GM19351 (cell line): ENCODE measurements around the gene CEP41.

Experiments used
- ATAC-seq: cut with Tn5 transposase; IDR thresholded peaks from one replicate; pipeline ENCODE4 v1.9.1; 2021; ENCODE audit warnings: mild to moderate bottlenecking, moderate library complexity; ENCODE audit not compliant: unreplicated experiment

CEP41 gene

DNA sequence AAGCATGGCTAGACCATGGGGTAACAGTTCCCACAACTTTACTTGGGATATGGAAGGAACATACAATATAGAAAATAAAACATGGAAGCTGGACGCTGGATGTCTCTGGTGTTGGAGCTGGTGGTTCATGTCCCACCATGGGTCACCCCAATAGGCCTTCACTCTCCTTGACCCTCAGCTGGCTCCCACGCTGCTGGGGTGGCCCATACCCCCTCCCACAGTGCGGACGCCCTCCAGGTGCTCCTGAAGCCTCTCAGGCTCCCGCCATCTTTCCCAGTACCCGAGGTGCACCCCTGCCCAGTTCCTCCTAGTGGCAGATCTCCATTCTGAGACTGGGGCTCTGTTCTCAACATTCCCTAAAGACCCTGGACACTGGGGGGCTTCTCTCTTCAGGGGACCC, 66.3 kb downstream of the CEP41 start:
- ATAC-seq: no peak

GRCh38 chr7:130372402-130373165, 68.2 kb downstream of the CEP41 start:
- no peak for ATAC-seq

GRCh38 chr7:130371046-130371445, 69.8 kb downstream of the CEP41 start:
- ATAC-seq: no peak

DNA sequence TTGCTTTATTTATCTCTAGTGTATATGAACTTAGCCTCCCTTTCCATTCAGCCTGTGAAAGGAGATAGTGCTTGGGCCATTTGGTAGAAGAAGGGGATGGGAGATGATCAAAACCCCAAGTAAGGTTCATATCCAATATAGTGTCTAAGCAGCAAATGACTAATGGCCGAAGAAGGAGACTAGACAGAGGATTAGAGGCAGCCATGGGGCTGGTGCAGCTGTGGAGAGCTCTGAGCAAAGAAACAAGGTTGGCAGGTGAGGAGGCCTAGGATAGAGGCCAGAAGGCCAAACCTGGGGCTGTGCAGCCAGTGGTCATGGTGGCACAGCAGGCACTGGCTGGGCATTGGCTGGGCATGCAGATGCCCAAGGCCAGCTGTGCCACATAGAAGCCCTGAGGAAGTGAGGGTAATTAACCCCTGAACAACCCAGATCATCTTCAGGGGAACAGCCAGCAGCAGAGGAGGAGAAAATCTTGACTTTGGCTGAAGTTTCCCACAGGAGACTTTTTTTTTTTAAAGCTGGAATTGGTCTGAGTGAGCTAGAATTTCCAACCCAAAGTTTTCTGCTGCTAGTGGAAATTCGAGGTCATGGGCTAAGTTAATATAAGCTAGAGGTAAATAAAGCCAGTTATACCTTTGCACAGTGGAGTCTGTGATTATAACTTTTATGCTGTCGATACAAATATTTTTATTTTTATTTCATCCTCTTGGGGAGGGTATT, 70.8 kb downstream of the CEP41 start:
- ATAC-seq: no peak

DNA sequence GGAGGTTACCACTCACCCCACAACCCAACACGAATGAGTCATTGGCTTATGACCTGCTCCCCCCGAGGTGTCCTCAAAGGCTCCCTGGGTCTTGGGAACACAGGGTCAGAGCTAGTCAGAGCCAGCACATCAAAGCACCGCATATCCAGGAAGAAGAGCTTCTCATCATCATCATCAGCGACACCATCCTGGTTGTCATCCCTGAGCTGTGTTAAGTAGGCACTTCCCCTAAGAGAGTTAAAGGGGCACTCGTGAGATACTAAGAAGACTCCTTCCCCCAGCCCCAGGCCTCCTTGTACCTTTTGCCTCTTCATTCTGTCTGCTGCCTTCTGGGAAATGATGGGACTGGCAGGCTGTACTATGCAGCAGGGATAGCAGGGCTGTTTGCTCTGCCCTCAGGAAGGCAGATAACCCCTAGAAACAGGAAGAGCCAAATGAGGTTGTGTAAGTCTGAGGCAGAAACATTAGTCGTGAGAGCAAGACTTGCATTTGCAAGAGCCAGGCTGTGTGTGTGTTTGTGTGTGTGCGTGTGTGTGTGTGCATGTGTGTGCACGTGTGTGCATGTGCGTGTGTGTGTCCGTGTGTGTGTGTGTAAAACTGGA, 71.6 kb downstream of the CEP41 start:
- no peak for ATAC-seq

DNA sequence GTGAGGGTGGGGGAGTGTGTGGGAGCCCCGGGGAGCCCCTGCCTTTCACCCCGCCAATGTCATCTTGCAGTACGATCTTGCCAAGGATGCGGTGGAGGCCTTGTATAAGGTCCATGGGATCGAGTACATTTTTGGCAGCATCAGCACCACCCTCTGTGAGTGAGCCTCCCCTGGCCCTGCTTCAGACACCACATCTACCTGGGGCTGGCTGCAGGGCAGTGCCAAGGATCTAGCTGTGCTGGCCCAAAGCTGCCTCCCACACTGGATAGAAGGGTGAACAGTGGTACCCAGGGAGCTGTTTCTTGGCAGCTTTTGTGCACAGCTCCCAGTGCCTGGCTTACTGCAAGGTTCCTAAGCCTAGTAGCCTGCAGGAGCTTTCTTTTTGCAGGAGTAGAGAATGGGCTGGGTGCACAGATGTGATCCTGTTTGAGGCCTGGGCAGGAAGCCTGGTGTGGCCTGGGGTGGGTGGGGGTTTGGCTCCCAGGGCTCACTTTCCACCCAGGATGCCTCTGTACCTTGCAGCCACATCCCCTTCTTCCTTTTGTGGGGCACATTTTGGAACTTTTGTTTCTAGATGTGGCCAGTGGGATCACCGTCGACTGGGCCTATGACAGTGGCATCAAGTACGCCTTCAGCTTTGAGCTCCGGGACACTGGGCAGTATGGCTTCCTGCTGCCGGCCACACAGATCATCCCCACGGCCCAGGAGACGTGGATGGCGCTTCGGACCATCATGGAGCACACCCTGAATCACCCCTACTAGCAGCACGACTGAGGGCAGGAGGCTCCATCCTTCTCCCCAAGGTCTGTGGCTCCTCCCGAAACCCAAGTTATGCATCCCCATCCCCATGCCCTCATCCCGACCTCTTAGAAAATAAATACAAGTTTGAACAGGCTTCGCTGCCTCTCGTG, 72.7 kb downstream of the CEP41 start:
- no peak for ATAC-seq

- ATAC-seq: no peak
These were observed 73.6 kb downstream of the CEP41 start for GRCh38 chr7:130367088-130367755.

DNA sequence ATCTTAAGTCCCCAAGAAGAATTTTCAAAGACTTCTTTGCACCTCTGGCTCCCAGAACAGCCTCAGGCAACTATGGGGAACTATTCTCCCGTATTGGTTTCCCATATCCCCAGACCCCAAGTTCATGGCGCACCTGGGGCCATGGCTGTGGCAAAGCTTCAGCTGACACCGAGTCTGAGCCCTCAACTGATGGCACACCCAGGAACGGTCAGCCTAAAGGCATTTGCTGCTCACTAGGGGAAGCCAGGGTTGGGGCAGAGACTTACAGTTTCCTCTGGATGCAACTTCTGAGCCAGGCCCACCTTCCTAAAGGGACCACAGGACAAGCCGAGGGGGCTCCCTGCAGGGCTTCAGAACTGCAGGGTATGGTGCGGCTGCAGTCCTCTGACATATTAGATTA, 74.3 kb downstream of the CEP41 start:
- ATAC-seq: no peak

DNA sequence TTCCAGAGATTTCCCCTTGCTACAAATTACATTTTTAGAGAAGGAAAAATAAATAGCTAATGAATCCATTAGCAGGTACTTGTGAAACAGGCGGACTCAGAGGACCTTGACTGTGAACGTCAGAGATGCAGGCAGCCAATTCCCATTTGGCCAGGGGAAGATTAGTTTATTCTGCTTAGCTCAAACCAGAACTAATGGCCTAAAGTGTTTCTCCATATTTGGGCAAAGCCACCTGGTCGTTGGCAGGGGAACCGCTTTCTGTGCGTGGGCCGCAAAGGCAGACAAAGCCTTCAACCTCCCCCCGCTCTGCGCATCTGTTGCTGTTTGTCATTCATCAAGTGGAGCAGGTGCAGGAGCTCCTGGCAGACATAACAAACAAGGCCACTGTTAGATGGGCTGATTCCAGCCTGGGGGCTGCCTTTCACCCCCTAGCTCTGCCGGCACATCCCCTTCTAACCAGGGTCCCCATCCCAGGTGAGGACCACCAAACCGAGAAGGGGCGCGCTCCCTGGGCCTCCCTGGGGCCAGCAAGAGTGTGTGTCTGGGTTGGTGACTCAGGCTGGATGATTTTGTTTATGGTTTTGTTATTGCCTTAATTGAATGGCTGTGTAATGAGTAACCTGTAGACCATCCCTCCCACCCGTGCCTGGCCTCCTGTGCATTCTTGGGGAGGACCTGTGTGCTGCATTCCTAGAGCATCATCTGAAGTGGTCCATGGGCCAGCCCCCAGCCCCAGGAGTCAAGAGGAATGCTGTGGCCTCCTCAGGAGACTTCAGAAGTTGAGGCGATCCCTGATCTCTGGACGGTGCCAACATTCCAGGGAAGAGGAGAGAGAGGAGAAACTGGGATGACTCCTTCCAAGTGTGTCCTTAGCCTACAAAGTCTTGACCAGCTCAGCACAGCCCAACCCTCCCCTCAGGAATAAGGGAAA, 75.0 kb downstream of the CEP41 start:
- peak; percentile 84 for ATAC-seq

DNA sequence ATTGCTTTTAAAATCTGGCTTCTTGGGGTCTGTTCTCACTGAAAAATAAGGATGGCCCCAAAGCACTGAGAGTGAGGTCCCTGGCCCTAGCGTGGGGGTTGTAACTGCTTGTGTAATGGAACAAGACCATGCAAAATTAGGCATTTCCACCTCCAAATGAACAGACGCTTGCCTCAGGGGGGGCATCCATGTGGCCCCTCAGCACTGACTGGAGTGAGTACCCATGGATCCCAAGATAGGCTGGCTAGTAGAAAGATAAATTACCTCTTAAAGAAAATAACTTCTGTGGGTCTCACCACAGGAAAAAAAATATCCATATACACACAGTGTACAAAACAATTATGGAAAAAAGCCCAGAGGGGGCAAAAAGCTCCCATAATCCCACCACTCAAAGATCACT, 75.7 kb downstream of the CEP41 start:
- no peak for ATAC-seq

GRCh38 chr7:130364451-130364850, 76.4 kb downstream of the CEP41 start:
- ATAC-seq: no peak

GRCh38 chr7:130363026-130363847, 77.6 kb downstream of the CEP41 start:
- peak; percentile 33 for ATAC-seq

GRCh38 chr7:130362251-130362816, 78.5 kb downstream of the CEP41 start:
- no peak for ATAC-seq

- no peak for ATAC-seq
These were observed 79.1 kb downstream of the CEP41 start for GRCh38 chr7:130361681-130362080.

DNA sequence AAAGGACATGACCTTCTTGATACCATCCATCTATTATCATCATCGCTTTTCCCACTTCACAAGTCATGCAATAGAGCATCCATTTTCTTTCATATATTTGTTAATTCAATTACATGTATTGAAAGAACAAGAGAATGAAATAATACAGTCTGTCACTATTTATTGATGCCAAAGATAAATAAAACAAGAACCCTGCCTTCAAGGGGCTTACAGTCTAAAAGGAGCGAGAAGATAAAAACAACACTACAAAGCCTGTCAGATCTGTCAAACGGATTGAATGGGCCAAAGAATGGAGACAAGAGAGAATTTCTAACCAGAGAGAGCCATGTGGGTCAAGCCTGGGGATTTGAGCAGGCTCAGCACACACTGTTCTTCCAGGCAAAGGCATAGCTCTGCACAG, 80.3 kb downstream of the CEP41 start:
- ATAC-seq: no peak

DNA sequence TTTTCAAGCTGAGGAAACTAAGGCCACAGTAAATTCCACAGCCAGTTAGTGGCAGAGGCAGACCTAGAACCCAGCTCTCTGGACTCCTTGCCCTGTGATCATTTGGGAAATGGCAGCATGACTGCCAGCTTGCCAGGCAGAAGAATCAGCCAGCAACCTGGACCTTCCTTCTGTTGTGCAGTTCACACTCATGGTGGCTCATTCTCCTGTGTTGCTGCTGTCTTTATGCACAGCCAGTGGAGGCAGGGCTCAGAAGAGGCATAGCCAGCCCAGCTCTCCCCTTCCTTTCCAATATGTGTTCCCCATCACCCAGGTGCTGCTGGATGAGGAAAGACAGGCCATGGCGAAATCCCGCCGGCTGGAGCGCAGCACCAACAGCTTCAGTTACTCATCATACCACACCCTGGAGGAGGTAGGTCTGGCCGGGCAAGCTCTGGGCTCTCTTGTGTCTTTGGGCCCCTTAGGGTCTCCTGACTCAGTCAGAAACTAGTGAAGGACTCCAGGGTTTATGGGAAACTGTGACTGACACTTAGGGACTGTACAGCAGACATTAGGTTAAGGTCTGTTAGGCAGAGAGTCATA, 81.4 kb downstream of the CEP41 start:
- ATAC-seq: no peak

DNA sequence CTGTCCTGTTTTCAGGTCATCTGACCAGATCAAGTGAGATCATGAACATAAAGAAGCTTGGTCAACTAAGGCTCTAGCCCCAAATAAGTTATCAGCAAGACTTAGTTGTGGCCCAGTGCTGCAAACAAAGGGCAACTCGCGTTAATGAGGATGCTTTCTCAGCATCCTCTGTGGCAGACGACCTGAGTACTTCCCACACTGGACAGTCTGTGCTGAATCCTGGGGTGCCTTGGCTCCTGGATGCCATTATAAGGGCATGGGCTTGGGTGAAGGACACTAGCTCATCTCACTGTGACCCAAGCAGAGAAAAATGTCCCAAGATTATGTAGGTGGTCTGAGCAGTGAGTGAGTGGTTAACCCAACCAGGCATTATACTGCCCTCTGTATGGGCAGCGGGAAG, 82.3 kb downstream of the CEP41 start:
- ATAC-seq: no peak
